Right forelimb (tissue), 1 donor: ENCODE measurements around the gene NASP.

Experiments used
- DNase-seq: peaks from one replicate; pipeline ENCODE4 v3.0.0-alpha.2; 2018

Gene NASP, protein sequence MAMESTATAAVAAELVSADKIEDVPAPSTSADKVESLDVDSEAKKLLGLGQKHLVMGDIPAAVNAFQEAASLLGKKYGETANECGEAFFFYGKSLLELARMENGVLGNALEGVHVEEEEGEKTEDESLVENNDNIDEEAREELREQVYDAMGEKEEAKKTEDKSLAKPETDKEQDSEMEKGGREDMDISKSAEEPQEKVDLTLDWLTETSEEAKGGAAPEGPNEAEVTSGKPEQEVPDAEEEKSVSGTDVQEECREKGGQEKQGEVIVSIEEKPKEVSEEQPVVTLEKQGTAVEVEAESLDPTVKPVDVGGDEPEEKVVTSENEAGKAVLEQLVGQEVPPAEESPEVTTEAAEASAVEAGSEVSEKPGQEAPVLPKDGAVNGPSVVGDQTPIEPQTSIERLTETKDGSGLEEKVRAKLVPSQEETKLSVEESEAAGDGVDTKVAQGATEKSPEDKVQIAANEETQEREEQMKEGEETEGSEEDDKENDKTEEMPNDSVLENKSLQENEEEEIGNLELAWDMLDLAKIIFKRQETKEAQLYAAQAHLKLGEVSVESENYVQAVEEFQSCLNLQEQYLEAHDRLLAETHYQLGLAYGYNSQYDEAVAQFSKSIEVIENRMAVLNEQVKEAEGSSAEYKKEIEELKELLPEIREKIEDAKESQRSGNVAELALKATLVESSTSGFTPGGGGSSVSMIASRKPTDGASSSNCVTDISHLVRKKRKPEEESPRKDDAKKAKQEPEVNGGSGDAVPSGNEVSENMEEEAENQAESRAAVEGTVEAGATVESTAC

DNA sequence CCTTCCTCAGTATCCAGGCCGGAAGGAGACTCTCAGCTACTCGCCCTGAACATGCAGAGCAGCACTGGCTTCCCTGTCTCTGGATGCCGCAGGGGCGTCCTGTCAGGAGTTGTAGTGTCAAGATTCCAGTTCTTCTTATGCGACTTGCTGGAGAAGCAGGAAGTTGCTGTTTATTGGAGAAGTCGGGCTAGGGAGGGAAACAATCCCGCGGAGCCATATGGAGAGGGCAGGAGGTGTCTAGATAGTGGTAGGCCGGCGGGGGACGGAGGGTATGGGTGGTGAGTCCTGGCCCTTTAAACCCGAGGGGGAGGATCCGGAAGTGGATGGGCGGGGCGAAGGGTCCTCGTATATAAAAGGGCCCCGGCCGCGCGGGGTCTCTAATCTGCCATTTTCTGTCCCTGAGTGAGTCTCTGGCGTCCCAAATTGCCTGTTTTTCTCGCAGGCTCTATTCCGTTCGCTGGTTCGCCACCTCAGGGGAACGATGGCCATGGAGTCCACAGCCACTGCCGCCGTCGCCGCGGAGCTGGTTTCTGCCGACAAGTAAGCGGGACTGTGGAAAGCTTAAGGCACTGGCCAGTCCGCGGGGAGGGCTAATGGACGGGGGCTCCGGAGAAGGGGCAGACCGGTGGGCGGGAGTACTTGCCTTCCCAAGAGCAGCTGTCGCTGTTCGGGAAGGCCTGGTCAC, at the start of gene NASP:
NASP (plus strand) TSS at position 376 of the 685 bp plus-strand sequence; CDS start at position 482, 106 bp downstream.
- peak; percentile 98 for DNase-seq

DNA sequence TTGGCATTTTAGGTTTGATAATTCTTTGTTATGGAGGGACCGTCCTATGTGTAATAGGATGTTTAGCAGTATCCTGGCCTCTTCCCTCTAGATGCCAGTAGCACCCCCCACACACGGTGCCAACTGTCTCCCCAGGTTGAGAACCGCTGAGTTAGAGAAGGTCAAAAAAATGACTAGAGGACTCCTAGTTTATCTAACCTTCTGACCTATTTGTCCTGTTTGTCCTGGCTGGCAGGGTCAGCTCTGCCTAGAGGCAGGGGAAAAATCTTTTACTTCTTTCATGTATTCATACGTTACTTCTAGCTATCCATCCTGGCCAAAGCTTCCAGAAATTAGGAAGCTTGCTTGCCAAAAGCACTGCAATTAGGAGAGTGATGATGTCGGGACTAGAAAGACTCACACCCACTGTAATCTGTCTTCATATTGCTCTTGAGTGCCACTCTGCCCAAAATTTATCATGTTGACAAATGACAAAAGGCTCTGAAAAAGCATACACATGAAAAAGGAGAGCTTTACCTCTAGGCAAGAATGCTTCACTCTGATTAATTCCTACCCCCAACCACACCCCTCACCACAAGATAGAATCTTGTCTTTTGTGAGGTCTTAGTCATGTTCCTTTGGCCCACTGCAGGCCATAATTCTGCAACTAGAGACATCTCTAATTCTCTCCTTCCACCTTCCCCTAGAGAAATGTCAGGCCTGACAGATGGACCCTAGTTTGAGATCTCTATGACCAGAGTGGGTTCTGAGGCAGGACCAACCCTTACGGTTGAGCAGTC, 47.7 kb upstream of the NASP start:
- no peak for DNase-seq

GRCh38 chr1:45536886-45537285, 47.0 kb upstream of the NASP start:
- no peak for DNase-seq

- no peak for DNase-seq
These were observed 42.6 kb upstream of the NASP start for GRCh38 chr1:45541193-45541592.

- DNase-seq = no peak
These were observed 41.2 kb upstream of the NASP start for GRCh38 chr1:45542591-45542990.

DNA sequence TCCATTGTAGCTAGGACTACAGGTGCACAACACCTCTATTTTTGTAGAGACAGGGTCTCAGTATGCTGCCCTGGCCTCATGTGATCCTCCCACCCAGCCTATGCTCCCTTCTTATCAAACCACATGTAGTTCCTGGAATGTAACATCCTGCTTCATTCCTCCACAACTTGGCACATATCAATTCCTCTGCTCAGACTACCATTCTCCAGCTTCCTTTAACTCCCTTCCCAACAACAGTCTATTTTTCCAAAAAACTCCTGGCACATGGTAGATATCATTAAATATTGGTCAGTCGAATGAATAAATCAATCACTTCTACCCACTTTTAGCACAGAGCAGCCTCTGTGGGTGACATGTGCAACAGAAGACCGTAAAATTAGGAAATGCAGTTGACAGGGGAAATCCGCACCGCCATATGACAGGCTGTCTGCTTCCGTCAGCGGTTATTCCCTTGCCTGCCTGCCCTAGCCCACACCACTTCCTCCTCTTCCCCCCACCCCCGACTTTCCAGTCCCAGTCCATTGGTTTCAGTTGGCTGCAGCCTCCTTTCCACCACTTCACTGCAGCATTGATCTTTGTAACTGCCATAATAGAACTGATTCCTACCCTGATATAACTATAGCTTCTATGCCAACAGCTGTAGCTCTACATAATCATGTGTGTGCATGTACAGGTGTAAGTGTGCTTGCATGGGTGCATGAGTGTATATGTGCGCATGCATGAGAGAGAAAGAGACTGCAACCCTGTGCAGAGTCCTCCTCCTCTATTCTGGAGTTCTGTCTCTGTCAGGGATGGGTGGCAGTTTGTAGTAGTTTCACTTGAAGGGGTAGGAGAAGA, 40.0 kb upstream of the NASP start:
- DNase-seq = no peak

GRCh38 chr1:45544530-45544929, 39.3 kb upstream of the NASP start:
- DNase-seq = no peak

DNA sequence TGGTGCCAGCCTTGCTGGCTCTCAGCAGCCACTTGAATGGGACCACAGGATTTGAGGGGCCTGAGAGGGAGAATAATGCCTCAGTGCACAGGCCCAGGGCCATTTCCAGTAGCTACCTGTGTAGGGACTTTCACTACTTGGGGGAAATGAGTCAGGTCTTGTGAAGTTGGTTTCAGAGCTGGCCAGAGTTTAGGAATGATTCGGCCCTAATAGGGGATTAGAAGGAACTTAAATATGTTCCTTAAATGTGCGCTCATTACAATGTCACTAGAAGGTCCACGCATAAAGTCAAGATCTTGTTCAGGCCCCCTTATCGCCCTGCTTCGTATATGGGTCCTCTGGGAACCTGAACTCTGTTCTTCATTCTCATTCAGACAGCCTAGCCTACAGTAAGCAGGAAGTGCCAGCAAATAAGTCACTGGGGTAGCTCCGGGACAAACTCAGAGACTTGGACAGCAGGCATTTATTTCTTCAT, 38.8 kb upstream of the NASP start:
- DNase-seq = no peak

DNA sequence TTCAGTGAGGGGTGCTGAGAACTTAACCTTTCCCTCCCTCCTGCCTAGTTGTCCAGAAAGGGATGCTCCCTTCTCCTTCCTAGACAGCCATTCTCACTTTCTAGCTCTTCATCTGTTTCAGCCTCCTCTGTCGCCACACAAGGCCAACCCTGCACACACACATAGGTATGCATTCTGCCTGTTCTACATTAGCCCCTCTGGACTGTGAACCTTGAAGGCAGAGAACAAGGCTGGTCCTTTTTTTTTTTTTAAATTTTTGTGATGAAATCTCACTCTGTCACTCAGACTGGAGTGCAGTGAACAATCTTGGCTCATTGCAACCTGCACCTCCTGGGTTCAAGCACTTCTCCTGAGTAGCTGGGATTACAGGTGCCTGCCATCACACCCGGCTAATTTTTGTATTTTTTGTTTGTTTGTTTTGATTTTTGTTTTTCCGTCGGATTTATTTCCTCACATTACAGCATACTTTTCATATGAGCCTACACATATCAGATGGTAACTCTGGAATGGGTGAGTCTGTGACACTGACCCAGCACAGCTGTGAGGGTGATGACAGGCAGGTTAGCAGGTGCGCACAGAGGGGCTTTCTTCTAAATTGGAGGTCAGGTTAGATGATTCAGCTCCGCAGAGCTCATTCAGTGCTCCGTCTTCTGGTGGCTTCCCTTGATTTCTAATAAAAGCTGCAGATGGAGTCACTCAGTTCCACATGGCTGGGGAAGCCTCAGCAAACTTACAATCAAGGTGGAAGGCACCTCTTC, 38.1 kb upstream of the NASP start:
- DNase-seq = no peak

GRCh38 chr1:45550401-45551351, 33.2 kb upstream of the NASP start, which contains the start of gene AKR1A1:
Gene AKR1A1 (plus strand): TSS chr1:45550826. CDS start chr1:45561795, 10,969 bp downstream.
- DNase-seq = peak; percentile 93

DNA sequence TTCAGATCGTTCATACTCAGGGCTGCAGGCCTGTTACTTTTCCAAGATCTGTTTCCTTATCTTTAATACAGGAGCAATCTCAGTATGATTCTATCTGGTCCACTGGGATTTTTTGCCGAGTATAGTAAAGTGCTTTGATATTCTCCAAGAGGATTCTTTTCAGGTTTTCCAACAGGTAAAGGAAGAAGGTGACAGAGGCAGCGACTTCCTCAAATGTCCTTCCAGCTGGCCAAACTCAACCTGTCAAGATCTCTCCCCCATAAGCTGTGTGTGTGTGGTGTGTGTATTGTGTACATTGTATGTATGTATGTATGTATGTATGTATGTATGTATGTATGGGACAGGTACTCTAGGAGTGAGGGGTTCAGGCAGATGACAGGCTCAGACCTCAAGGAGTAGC, 32.2 kb upstream of the NASP start:
- no peak for DNase-seq

DNA sequence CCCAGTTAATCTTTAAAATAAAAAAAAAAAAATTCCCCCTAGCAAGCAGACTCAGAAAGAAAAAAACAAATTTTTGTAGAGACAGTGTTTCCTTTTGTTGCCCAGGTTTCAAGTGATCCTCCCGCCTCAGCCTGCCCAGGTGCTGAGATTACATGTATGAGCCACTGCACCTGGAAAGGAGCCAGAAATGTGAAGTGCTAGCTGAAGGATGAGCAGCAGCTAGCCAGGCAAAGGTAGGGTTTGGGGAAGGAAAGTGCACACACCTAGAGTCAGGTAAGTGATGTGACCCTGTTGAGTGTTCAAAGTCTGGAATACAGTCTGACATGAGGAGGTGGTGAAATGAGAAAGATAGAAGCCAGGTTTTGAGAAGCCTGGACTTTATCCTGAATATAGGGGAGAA, 31.5 kb upstream of the NASP start:
- no peak for DNase-seq

GRCh38 chr1:45554198-45554597, 29.6 kb upstream of the NASP start:
- no peak for DNase-seq

DNA sequence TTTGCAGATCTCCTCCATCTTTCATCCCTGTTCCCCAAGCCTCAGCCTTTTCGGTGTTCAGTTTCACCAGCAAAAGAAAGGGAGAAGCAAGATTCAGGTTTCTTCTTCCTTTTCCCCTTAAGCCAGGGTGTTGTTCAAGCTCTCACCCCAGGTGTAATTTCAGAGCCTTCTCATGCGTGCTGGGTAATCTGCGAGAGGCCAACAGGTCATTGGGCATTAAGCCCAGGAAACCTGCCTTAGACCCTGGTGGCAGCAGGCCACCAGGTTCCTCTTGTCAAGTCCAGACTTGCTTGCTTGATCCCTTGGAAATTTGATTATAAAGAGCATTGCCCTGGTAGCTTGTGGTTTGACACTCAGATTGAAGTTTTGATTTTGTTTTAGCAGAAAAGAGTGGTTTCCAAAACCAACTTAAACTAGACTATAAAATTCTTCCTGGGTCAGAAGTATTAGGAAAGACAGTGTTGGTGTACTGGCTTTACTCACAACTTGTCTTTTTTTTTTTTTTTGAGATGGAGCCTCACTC, 26.4 kb upstream of the NASP start:
- DNase-seq = no peak

GRCh38 chr1:45563843-45564242, 20.0 kb upstream of the NASP start:
- DNase-seq = no peak

DNA sequence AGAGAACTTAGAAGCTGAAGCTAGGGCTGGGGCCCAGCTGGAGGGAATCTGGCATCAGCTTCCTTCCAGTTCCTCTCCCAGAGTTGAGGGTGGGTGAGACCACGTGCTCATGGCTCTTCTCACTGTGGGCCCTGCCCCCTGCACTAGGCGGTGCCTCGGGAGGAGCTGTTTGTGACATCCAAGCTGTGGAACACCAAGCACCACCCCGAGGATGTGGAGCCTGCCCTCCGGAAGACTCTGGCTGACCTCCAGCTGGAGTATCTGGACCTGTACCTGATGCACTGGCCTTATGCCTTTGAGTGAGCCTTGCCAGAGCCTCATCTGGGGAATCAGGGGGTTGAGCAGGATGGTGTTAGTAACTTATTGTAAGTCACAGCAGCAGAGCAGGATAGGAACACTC, 17.1 kb upstream of the NASP start:
- no peak for DNase-seq

DNA sequence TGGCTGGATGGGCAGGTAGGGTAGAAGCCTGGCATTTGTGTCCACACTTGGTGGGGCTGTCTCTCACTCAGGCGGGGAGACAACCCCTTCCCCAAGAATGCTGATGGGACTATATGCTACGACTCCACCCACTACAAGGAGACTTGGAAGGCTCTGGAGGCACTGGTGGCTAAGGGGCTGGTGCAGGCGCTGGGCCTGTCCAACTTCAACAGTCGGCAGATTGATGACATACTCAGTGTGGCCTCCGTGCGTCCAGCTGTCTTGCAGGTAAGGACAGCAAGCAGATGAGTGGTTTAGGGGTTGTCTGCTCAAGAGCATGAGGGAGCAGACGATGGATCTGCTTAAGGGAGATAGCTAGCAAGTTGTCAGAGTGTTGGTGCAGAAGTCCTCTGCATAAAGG, 15.9 kb upstream of the NASP start:
- DNase-seq = no peak

DNA sequence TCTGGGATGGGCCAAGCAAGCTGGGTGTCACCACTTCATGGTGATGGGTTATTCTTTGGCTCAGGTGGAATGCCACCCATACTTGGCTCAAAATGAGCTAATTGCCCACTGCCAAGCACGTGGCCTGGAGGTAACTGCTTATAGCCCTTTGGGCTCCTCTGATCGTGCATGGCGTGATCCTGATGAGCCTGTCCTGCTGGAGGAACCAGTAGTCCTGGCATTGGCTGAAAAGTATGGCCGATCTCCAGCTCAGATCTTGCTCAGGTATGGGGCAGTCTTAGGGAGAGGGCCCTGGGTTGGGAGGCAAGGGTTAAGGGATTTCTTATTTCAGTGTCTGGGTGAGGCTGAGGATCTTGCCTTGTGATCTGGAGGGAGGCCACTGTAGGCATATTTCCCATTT, 15.4 kb upstream of the NASP start:
- no peak for DNase-seq

DNA sequence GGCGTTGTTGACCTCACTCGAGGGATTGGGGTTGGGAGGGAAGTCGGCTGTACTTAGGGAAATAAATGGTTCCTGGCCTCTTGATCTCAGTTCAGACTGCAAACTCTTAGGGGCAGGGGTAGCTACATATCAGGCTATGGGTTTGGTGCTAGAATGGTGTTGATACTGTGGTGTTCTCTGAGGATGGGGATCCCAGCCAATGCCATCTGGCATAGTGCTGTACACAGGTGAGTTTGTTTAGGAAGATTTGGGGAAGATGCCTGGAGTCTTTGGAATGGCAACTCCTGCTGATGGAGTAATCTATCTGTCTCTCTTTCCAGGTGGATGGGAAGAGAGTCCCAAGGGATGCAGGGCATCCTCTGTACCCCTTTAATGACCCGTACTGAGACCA, 14.3 kb upstream of the NASP start:
- no peak for DNase-seq
